ELF-1 (cell line): ENCODE measurements around the gene AFF2.

Source experiments
- DNase-seq: peaks from one replicate; pipeline ENCODE4 v3.0.0-alpha.2; 2016; ENCODE audit warnings: low read depth, low spot score

Gene AFF2

GRCh38 chrX:148723551-148723950, 223.1 kb downstream of the AFF2 start:
- no peak for DNase-seq

GRCh38 chrX:148728901-148729300, 228.5 kb downstream of the AFF2 start:
- no peak for DNase-seq

- DNase-seq: no peak
Measured at GRCh38 chrX:148732743-148733142, 232.3 kb downstream of the AFF2 start.

GRCh38 chrX:148741441-148741840, 241.0 kb downstream of the AFF2 start:
- DNase-seq: peak; percentile 79

GRCh38 chrX:148755111-148755510, 254.7 kb downstream of the AFF2 start:
- DNase-seq: no peak

GRCh38 chrX:148763896-148764295, 263.5 kb downstream of the AFF2 start:
- no peak for DNase-seq

GRCh38 chrX:148768296-148768695, 267.9 kb downstream of the AFF2 start:
- peak; percentile 1 for DNase-seq

- no peak for DNase-seq
Measured at GRCh38 chrX:148771440-148771839, 271.0 kb downstream of the AFF2 start.

GRCh38 chrX:148774276-148774675, 273.9 kb downstream of the AFF2 start:
- DNase-seq: no peak

- DNase-seq: peak; percentile 27
Measured at GRCh38 chrX:148784137-148784536, 283.7 kb downstream of the AFF2 start.

- DNase-seq: peak; percentile 21
Measured at GRCh38 chrX:148784856-148785255, 284.4 kb downstream of the AFF2 start.

GRCh38 chrX:148785256-148785655, 284.8 kb downstream of the AFF2 start:
- DNase-seq: no peak

GRCh38 chrX:148788449-148788848, 288.0 kb downstream of the AFF2 start:
- no peak for DNase-seq

- no peak for DNase-seq
Measured at GRCh38 chrX:148794350-148794749, 293.9 kb downstream of the AFF2 start.

GRCh38 chrX:148804579-148805355, 304.4 kb downstream of the AFF2 start:
- no peak for DNase-seq

- peak; percentile 28 for DNase-seq
Measured at GRCh38 chrX:148806145-148806870, 305.9 kb downstream of the AFF2 start.

- peak; percentile 15 for DNase-seq
Measured at GRCh38 chrX:148808833-148809232, 308.4 kb downstream of the AFF2 start.

GRCh38 chrX:148811236-148811635, 310.8 kb downstream of the AFF2 start:
- peak; percentile 6 for DNase-seq

- no peak for DNase-seq
Measured at GRCh38 chrX:148813422-148813821, 313.0 kb downstream of the AFF2 start.

- DNase-seq: no peak
Measured at GRCh38 chrX:148813967-148814366, 313.6 kb downstream of the AFF2 start.

GRCh38 chrX:148815218-148815961, 315.0 kb downstream of the AFF2 start:
- no peak for DNase-seq

- no peak for DNase-seq
Measured at GRCh38 chrX:148823986-148824385, 323.6 kb downstream of the AFF2 start.
